HG03565 (cell line): ENCODE measurements around the gene NCBP2.
"Not testable (repeated sequence)": the region's sequence is repeated elsewhere in the genome, so short reads cannot be mapped to it uniquely, and the experiment has no call there.

Experiments used
- ATAC-seq: cut with Tn5 transposase; IDR thresholded peaks from one replicate; pipeline ENCODE4 v1.9.1; 2021; ENCODE audit warnings: mild to moderate bottlenecking, moderate library complexity; ENCODE audit not compliant: unreplicated experiment

The NCBP2 gene

DNA sequence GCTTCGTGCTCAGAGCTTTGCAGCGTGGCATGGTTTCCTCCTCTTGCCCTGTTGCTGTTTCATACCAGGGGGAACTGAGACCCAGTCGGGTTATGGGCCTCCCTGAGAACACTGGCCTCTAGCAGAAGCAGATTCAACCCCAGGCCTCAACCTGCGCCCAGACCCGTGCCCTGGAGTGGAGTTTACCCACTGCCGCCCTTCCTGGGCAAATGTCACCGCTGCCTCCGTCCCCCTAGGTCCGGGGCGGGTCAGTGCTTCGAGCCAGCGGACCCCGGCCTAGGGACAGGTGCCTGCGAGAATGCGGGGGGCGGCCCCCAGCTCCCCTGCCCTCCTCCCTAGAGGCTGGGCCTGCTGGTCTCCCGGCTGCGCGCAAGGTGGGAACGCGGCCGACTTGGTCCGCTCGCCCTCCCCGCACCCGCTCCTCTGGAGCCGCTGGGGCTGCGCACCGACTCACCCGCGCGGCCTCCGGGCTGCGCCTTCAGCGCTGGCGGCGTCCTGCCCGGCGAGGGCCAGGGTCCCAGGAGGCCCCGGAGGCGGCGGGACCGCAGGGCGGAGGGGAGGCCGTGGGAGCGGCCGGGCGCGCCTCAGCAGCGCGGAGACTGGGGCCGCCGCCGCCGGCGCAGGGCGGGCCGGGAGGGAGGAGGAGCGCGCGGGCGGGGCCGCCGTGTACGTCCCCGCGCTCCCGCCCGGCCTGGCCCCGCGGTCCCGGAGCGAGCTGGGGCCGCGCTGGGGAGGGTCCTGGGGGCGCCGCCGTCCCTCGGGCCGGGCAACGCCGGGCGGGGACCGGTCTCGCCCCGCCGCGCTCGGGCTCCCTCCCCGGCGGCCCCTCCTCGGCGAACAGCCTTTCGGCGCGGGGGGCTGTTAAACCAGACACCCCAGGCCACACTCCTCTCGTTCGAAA is 26.2 kb upstream of the NCBP2 start, which contains the start of gene PIGZ:
Gene PIGZ, minus strand, starts transcription at position 601 of the 901 bp plus-strand sequence. CDS start 16,802 bp downstream, outside the sequence.
- ATAC-seq = peak; percentile 41

- no peak for ATAC-seq
Measured at GRCh38 chr3:196967412-196968232, 25.3 kb upstream of the NCBP2 start.

GRCh38 chr3:196966526-196967401 is 24.4 kb upstream of the NCBP2 start:
- no peak for ATAC-seq

DNA sequence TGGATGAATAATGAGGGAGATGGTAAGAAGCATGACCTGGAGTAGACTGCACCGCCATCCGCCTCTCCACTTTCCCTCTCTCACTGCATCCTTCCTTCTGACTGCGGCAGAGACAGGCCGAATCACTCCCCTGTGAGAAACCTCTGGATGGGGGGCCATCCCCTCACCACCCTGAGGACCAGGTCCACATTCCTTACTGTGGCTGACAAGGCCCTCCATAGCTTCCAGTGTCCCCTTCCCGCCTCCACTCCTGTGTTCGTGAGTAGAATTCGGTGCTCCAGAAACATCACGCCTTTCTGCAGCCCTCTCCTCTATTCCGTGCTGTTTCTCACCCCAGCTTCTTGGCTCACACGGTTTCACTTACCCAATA is 23.5 kb upstream of the NCBP2 start:
- no peak for ATAC-seq

DNA sequence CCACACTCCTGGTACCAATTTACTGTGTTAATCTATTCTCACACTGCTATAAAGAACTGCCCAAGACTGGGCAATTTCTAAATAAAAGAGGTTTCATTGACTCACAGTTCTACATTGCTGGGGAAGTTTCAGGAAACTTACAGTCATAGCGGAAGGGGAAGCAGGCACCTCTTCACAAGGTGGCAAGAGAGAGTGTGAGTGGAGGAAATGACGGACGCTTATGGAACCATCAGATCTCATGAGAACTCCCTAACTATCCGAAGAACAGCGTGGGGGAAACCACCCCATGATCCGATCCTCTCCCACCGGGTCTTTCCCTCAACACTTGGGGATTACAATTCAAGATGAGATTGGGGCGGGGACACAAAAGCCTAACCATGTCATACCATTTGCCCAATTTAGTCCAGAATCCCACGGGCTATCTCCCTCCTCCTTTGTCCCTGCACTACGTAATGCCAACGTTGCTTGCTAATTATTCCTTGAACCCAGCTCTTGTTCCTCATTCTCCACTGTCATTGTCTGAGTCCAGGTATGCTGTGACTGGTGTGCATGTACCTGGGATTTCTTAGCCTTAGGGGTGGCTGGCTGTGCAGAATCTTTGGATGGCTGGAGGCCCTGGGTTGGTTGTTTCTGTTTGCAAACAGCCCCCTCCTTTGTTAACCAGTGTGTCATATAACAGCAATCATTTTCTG is 22.9 kb upstream of the NCBP2 start:
- no peak for ATAC-seq

DNA sequence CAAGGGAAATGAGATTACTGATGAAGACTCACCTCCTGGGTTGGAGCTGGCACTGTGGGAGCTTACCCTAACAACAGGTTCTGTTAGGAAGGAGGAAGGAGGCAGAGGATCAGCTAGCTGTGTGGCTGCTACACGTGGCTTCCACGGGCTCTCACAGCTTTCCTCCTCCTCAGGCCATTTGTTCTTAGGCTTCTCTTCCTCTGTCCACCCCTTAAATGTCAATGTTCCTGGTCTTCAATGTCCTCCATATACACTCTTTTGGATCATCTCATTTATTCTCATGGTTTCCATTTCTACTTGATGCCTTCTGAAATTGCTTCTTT is 21.3 kb upstream of the NCBP2 start:
- no peak for ATAC-seq

DNA sequence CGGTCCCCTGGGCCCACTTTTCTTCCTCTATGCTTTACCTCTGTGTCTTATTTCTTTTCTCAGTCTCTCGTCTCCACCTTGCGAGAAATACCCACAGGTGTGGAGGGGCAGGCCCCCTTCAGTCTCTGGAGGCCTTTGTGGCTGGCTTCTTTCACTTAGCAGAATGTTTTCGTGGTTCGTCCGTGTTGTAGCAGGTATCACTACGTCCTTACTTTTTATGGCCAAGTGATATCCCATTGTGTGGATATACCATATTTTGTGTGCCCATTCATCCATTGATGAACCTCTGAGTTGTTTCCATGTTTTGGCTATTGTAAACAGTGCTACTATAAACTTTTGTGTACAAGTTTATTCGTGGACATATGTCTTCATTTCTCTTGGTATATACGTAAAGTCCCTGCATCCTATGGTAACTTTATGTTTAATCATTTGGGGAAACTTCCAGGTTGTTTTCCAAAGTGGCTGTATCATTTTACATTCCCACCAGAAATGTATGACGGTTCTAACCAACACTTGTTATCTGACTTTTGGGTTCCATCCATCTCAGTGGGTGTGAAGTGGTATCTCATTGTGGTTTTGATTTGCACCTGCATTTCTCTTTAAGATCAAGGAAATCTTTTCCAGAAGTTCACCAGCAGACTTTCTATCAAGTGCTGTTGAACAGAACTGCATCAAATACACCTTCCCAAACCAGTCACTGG is 20.8 kb upstream of the NCBP2 start:
- no peak for ATAC-seq

GRCh38 chr3:196962108-196962929 is 20.0 kb upstream of the NCBP2 start:
- ATAC-seq = no peak

GRCh38 chr3:196954832-196955231 is 12.5 kb upstream of the NCBP2 start:
- no peak for ATAC-seq

DNA sequence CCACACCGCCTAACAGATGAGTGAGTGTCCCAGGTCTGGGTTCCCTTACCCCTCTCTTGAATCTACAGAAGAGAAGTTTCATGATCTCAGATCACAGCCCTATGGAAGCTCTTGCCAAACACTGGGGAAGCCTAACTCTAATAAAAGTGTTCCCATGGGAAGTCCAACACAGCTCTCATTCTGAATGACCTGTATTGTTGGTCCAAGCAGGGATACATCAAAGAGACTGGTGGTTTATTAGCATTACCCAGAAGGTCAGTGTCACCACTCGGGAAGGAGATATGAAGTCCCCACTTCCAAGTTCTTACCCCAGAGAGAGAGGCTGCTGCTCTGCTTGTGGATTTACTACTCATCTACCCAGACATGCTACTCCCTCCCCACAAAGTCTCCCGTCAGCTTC is 9.0 kb upstream of the NCBP2 start:
- no peak for ATAC-seq

DNA sequence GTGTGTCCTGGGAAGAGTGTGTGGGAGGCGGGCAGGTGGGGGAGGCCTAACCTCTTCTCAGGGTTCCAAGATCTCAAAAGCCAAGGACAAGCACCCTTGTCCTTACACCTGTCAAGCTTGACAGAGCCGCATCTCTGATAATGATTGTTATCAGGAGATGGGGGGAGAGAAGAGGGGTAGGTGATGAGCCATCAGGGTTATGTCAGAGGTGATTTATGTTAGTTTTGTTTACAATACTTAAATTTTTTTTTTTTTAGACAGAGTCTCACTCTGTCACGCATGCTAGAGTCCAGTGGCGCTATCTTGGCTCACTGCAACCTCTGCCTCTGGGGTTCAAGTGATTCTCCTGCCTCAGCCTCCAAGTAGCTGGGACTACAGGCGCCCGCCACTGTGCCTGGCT is 7.4 kb upstream of the NCBP2 start:
- ATAC-seq = no peak

DNA sequence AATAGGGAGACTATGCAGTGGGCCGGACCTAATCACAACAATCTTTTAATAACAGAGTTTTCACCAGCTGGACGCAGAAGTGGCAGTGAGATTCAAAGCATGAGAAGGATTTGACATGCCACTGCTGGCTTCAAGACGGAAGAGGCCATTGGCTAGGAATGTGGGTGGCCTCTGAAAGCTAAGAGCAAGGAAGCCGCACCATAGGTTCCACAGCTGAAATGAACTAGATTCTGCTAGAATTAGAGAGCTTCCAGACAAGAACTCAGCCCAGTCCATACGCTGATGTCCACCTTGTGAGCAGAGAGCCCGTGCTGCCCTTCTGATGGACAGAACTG is 6.9 kb upstream of the NCBP2 start:
- ATAC-seq = no peak

GRCh38 chr3:196948442-196949284 is 6.3 kb upstream of the NCBP2 start:
- ATAC-seq = no peak

DNA sequence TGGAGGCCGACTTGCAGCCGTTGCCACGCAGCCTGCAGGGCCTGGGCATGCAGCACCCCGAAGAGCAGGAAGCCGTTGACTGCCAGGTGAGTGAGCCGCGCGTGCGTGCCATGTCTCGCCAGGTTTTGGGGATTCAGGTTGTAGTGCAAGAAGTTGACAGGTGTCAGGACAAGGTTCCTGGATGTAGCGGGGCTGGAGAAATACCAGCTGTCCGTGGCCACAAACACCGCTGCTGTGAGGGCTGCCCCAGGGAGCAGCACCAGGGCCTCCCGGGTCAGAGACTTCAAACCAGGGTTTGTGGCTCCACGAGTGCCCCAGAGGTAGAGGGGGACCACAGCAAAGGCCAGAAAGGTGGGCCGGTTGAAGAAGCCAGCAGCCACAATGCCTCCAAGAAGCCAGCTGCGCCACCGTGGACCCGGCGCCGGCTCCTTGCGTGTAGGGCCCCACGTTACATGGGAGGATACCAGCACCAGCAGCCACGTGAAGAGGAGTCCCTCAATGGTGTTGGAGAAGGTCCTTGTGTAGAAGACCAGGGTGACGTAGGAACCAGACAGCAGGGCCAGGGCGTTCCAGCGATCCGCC is 5.6 kb upstream of the NCBP2 start:
- ATAC-seq = no peak

- ATAC-seq = no peak
Measured at GRCh38 chr3:196947136-196947859, 5.0 kb upstream of the NCBP2 start.

- ATAC-seq = not testable (repeated sequence)
Measured at GRCh38 chr3:196944037-196944790, 1.9 kb upstream of the NCBP2 start.

- ATAC-seq = no peak
Measured at GRCh38 chr3:196942915-196943277, 568 bp upstream of the NCBP2 start.
